ENCODE measurements around the gene GPR158.
"Not testable (repeated sequence)": the region's sequence is repeated elsewhere in the genome, so short reads cannot be mapped to it uniquely, and the experiment has no call there.

GPR158 gene

DNA sequence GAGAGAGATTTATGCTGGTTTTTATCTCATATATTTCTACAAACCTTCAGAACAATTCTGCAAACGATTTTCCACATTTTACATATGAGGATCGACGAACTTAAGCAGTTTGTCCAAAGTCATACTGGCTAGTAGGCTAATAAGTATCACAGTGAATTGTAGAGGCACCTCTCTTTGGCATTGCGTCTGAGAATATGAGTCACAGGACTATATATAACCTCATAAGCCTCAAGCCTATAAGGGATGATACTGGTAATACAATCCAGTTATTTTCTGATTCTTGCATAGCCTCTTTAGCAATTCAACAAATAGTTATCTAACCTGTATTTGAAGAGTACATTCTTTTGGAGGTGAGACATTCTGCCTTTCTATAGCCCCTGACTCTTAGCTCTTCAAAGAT, 129.8 kb downstream of the GPR158 start:
- DNase-seq: no peak

GRCh38 chr10:25306386-25306785, 131.6 kb downstream of the GPR158 start:
- no peak for DNase-seq

DNA sequence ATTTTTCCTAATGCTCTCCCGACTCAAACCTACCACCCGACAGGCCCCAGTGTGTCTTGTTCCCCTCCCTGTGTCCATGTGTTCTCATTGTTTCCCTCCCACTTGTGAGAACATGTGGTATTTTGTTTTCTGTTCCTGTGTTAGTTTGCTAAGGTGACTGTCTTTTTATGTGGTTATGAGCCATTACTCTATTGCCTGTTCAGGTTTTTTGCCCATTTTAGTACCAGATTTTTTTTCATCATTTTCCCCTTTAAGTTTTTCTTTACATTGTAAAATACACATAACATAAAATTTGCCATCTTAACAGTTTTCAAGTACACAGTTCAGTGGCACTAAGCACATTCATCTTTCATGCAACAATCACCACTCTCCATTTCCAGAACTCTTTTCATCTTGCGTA, 133.5 kb downstream of the GPR158 start:
- DNase-seq: no peak

GRCh38 chr10:25317596-25318211, 142.9 kb downstream of the GPR158 start:
- not testable (repeated sequence) for DNase-seq

- DNase-seq: no peak
Observed at GRCh38 chr10:25327273-25327672, 152.5 kb downstream of the GPR158 start.

DNA sequence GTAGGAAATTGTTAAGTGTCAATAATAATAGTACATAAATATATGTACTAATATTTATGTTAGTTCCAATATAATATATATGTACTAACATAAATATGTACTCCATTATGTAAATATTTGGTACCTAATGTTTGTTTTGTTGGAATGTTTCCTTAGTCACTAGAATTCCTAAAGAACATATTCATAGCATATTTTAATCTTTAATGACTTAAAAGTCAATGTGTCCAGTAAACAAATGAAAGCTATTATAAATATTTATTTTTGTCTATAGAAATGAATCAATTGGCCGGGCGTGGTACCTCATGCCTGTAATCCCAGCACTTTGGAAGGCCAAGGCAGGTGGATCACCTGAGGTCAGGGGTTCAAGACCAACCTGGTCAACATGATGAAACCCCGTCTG, 153.6 kb downstream of the GPR158 start:
- no peak for DNase-seq

GRCh38 chr10:25329587-25329986, 154.8 kb downstream of the GPR158 start:
- not testable (repeated sequence) for DNase-seq

- no peak for DNase-seq
Observed at GRCh38 chr10:25334445-25334844, 159.6 kb downstream of the GPR158 start.

- no peak for DNase-seq
Observed at GRCh38 chr10:25336330-25336729, 161.5 kb downstream of the GPR158 start.

- no peak for DNase-seq
Observed at GRCh38 chr10:25338271-25338670, 163.5 kb downstream of the GPR158 start.

DNA sequence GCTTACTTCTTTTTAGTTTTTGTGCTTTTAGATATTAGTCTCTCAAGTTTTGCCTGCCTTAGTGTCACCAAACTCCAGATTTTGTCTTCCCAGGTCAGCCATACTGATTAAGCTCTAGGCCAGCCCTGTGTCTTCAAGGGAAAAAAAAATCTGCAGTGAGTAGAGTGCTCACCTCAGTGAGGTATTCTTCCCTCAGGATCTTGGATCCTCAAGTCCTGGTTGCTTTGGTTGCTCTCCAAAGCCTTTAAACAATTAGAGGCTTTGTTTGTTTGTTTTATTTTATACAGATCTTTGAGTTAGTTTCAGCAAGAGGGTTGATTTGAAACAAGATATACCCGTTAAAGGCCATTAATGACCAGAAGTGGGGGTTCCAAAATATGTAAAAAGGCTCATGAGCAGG, 165.2 kb downstream of the GPR158 start:
- DNase-seq: no peak

GRCh38 chr10:25349520-25349919, 174.7 kb downstream of the GPR158 start:
- no peak for DNase-seq

DNA sequence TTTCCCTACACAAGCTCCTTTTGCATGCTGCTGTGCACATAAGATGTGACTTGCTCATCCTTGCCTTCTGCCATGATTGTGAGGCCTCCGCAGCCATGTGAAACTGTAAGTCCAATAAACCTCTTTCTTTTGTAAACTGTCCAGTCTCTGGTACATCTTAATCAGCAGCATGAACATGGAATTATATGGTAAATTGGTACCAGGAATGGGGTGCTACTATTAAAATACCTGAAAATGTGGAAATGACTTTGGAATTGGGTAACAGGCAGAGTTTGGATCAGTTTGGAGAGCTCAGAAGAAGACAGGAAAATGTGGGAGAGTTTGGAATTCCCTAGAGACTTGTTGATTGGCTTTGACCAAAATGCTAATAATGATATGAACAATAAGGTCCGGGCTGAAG, 181.8 kb downstream of the GPR158 start:
- DNase-seq: no peak

- DNase-seq: no peak
Observed at GRCh38 chr10:25357269-25357668, 182.5 kb downstream of the GPR158 start.

- no peak for DNase-seq
Observed at GRCh38 chr10:25382029-25382810, 207.4 kb downstream of the GPR158 start.

DNA sequence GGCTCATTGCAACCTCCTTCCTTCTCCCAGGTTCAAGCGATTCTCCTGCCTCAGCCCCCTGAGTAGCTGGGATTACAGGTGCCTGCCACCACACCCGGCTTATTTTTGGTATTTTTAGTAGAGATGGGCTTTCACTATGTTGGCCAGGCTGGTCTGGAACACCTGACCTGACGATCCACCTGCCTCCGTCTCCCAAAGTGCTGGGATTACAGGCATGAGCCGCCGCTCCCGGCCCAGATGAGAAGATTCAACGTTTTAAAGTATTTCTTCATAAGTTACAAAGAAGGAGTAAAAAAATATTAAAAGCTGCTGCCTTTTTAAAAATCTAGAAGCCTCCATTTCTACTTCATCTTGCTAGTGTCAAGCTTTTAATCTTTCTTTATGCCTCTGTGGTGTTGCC, 208.1 kb downstream of the GPR158 start:
- DNase-seq: not testable (repeated sequence)

DNA sequence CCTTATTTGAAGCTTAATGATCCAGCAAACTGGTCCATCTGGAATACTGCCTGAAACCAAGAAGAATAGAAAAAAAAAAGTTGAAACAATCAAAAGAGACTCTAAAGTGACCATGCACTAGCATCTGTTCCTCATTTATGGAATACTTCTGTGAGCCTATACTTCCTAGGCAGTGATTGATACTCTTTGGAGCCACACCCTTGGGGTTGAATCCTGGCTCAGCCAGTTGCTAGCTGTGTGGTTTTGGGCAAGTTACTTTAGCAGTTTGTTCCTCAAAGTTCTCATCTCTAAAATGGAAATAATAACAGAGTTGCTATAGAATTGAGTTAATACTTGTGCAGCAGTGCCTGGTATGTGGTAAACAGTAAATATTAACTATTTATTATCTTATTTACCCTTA, 208.9 kb downstream of the GPR158 start:
- no peak for DNase-seq

DNA sequence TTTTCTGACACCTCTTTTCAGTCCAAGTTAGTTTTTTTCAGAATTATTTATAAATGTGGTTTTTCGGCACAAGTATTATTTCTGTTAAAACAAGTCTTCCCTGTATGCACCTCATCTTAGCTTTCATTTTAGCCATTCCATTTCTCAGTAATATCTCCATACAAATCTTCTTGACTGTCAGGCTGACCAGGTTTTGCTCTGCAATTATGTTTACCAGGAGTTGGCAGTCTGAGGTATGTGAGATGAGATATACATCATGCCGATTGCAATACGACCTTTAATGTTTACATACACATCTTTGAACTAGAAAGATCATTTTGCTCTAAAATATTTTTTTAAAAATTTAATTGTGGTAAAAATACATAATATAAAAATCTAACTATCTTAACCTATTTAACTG, 209.8 kb downstream of the GPR158 start:
- no peak for DNase-seq

DNA sequence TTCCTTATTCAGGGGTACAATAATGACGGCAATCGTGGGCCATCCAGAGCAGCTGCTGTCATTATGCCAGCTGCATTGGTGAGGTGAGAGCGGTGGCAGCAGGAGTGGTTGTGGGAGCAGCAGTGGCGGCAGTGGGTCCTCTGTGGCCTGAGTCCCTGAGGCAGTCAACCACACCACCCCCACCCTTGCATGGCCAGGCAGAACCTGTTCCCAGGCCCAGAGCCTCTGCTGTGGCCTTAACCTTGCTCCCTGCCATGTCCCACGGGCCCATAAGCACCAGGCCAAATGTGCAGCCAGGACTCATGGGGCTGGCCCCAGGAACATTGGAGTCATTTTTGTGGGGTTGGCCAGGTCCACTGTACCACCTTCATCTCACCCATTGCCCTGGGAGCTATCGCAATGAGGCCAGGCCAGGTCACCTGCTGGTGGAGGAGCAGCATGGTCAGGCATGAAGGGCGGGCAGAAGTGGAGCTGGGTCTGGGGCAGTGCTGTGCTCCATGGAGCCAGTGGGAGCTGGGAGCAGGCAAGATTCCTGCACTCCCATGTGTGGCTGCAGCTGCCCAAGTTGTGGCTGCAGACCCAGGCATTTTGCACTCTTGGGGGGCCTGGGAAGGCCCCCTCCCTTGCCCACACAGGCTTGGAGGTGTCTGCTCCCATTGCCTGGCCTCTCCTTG, 213.5 kb downstream of the GPR158 start:
- DNase-seq: no peak

- DNase-seq: no peak
Observed at GRCh38 chr10:25388862-25389206, 214.0 kb downstream of the GPR158 start.

GRCh38 chr10:25390733-25391132, 215.9 kb downstream of the GPR158 start:
- DNase-seq: no peak

DNA sequence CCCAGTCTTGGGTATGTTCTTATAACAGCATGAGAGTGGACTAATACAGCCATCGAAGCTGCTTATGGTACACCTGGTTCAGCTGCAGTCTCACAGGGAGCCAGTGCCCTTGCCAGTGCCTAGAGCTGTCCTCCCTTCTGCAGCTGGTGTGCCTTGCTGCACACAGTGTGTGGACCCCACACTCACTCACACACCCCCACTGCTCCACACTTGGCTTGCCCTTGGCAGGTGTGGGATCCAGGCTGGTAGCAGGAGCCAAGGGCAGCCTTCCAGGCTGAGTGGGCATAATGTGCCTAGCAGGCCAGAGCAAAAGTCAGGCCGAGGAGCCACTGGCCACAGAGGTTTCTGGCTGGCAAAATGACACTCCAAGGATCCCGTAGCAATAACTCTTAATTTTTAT, 217.3 kb downstream of the GPR158 start:
- DNase-seq: no peak

DNA sequence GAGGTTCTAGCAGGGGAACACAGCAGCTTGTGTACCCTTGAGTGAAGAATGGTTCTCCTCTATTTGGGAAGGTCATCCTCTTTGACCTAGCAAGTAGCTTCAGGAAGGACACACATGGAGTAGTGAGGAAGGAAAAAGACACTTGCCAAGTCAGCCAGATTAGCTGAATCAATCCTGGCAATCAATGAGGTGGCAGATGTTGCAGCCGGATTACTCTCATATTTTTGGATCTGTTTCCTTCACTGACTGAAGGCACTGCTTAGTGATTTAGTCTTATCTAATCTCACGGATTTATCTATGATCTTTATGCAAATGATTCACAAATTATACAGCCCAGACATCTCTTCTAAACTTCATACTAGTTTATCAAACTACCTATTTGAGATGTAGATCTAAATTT, 218.8 kb downstream of the GPR158 start:
- DNase-seq: no peak

DNA sequence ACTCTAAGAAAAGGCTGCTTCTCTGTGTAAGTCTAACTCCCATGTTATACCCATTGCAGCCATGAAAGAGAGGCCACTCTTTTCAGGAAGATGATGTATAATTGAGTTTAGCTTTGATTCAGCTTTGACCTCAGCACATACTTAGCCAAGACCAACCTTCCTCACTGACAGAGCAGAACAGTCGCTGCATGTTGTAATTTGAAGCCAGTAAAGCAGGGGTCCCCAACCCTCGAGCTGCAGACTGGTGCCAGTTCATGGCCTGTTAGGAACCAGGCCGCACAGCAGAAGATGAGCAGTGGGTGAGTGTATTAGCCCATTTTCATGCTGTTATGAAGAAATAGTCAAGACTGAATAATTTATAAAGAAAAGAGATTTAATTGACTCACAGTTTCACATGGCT, 223.9 kb downstream of the GPR158 start:
- no peak for DNase-seq

Data from NCI-H1417 treated with DMSO at 0.1 percent for 48 hours (cell line).